Lower leg skin (tissue), 4 donors: ENCODE data around the gene NUDT2. TPM values are rescaled to one million over a fixed set of nuclear protein-coding genes. Genes with fewer than 3 reads are reported as not detected.
A peak's percentile ranks its signal among the peaks of the same experiment; 100 is the strongest.
"Not testable (repeated sequence)": the region's sequence is repeated elsewhere in the genome, so short reads cannot be mapped to it uniquely, and the experiment has no call there.

Experiments used
- DNase-seq, 2 donors: peaks; one replicate each; pipeline ENCODE4 v3.0.0-alpha.2; 2019; ENCODE audit warnings: low spot score in 2 of 2
- H3K4me3 ChIP-seq: fragments of 200-600 bp; sonication (generic); 2 replicates; pipeline ENCODE4 v1.5.1; 2017; ENCODE audit warnings: mild to moderate bottlenecking, low read depth; ENCODE audit not compliant: poor library complexity, severe bottlenecking
- CTCF ChIP-seq, 3 donors: fragments of 450-650 bp; IDR thresholded peaks; one replicate each; pipeline ENCODE4 v1.5.1; 2016; ENCODE audit warnings: antibody characterized with exemption in 3 of 3, mild to moderate bottlenecking in 3 of 3, moderate library complexity in 2 of 3
- POLR2A ChIP-seq, 2 donors: fragments of 450-650 bp; IDR thresholded peaks; one replicate each; pipeline ENCODE4 v1.6.1; 2016 to 2017; ENCODE audit warnings: antibody characterized with exemption in 2 of 2, mild to moderate bottlenecking in 1 of 2, moderate library complexity in 1 of 2
- WGBS, 2 donors: methylation state at CpG; one replicate each; pipeline ENCODE4 v1.1.5; 2018; 5-methylcytosine and 5-hydroxymethylcytosine counted together
- intact Hi-C: fragments of 100-400 bp; cut with DNase I; formaldehyde crosslinking; loops from one replicate; pipeline ENCODE4 v1.15.0; 2023; ENCODE audit warnings: low total_unique reads
- total RNA-seq, 4 donors: library from RNA; depleted of rRNA; stranded (reverse); fragments of >200 nt; gene quantifications; one replicate each; pipeline ENCODE4 v1.1.0, GENCODE V29; 2016

NUDT2 gene
- total RNA-seq, 4 donors from 2014 or later = 15.1 to 27.1 (median 20.2) TPM

GRCh38 chr9:34366365-34366764 lies 37.0 kb downstream of the NUDT2 start:
- intact Hi-C loops = no loop called here
- no peak overlapping the region for H3K4me3 ChIP-seq
- peak in 1 of 2 donors; percentile 31 for DNase-seq
- TF ChIP-seq CTCF (IDR thresholded peaks at IDR 0.05) = no peak
- no peak for TF ChIP-seq POLR2A (IDR thresholded peaks at IDR 0.05)
- 93 to 94% methylated on average over 2 of the region's 2 CpGs for WGBS, 2 donors

GRCh38 chr9:34367751-34368410 lies 38.5 kb downstream of the NUDT2 start:
- DNase-seq = peak in 1 of 2 donors; percentile 56
- H3K4me3 ChIP-seq, intact Hi-C loops: not testable (repeated sequence)
- 92 to 97% methylated on average over 2 to 3 of the region's 3 CpGs for WGBS, 2 donors

- intact Hi-C loops = not testable (repeated sequence)
- WGBS, 2 donors = 96 to 97% methylated on average over 5 of the region's 5 CpGs
Measured at GRCh38 chr9:34368796-34369195, 39.4 kb downstream of the NUDT2 start.

GRCh38 chr9:34369636-34370035 lies 40.3 kb downstream of the NUDT2 start:
- H3K4me3 ChIP-seq = no peak overlapping the region
- 88 to 93% methylated on average over 4 of the region's 4 CpGs for WGBS, 2 donors
- no peak for DNase-seq
- intact Hi-C loops = loop anchor here (10.0 kb wide), 1 partner anchor 245 kb away; the partner anchor contains the start of gene DCAF12
- no peak for TF ChIP-seq POLR2A (IDR thresholded peaks at IDR 0.05)
- TF ChIP-seq CTCF (IDR thresholded peaks at IDR 0.05) = no peak

More at GRCh38 chr9:34368796-34369195, 39.4 kb downstream of the NUDT2 start:
- not testable (repeated sequence) for H3K4me3 ChIP-seq, DNase-seq

GRCh38 chr9:34370335-34370969 lies 41.1 kb downstream of the NUDT2 start:
- no peak for TF ChIP-seq POLR2A (IDR thresholded peaks at IDR 0.05)
- no peak for TF ChIP-seq CTCF (IDR thresholded peaks at IDR 0.05)
- H3K4me3 ChIP-seq = no peak overlapping the region

GRCh38 chr9:34370970-34371880 lies 41.9 kb downstream of the NUDT2 start:
- no peak for DNase-seq
- TF ChIP-seq POLR2A (IDR thresholded peaks at IDR 0.05) (no peak), CTCF (IDR thresholded peaks at IDR 0.05) (no peak)
- 49 to 60% methylated on average over 47 to 94 of the region's 105 CpGs for WGBS, 2 donors
- no peak overlapping the region for H3K4me3 ChIP-seq
- intact Hi-C loops = loop anchor here (10.0 kb wide), 1 partner anchor 246 kb away; the partner anchor contains the start of gene DCAF12

More at GRCh38 chr9:34370335-34370969, 41.1 kb downstream of the NUDT2 start:
- 52 to 63% methylated on average over 22 to 23 of the region's 23 CpGs for WGBS, 2 donors
- no peak for DNase-seq
- intact Hi-C loops = loop anchor here (10.0 kb wide), 1 partner anchor 246 kb away; the partner anchor contains the start of gene DCAF12
